Large intestine (tissue), 3 donors: ENCODE data around the gene FANCC. TPM values are rescaled to one million over a fixed set of nuclear protein-coding genes. Genes with fewer than 3 reads are reported as not detected.
"Not testable (repeated sequence)": the region's sequence is repeated elsewhere in the genome, so short reads cannot be mapped to it uniquely, and the experiment has no call there.

Experiments used
- DNase-seq, 2 donors: peaks; one replicate each; pipeline versions ENCODE4 v3.0.0 to v3.0.0-alpha.2; 2013
- H3K27ac ChIP-seq: one replicate; pipeline ENCODE4 v1.5.1; 2013; ENCODE audit warnings: low read length
- H3K27me3 ChIP-seq: 2 replicates; pipeline ENCODE4 v1.6.1; 2013; ENCODE audit warnings: low read length; ENCODE audit not compliant: control insufficient read depth, insufficient read depth
- H3K36me3 ChIP-seq: 2 replicates; pipeline ENCODE4 v1.6.1; 2013; ENCODE audit warnings: low read length; ENCODE audit not compliant: control insufficient read depth, insufficient read depth
- H3K4me1 ChIP-seq: one replicate; pipeline ENCODE4 v1.6.1; 2013; ENCODE audit warnings: low read length; ENCODE audit not compliant: control insufficient read depth, insufficient read depth
- H3K4me3 ChIP-seq: one replicate; pipeline ENCODE4 v1.5.1; 2013; ENCODE audit warnings: low read length
- H3K9me3 ChIP-seq: one replicate; pipeline ENCODE4 v1.6.1; 2013; ENCODE audit warnings: mild to moderate bottlenecking, low read depth, low read length, moderate library complexity; ENCODE audit not compliant: control insufficient read depth
- WGBS: methylation state at CpG from one replicate; pipeline ENCODE4 v1.1.5; 2013; ENCODE audit warnings: low lambda C conversion rate; ENCODE audit not compliant: insufficient coverage; 5-methylcytosine and 5-hydroxymethylcytosine counted together
- polyA plus RNA-seq: library from polyadenylated mRNA; unstranded; fragments of 120-200 nt; gene quantifications from one replicate; pipeline ENCODE4 v1.2.1, GENCODE V29; 2013

The FANCC gene
- polyA plus RNA-seq, 1 donor, result 19.9 TPM

DNA sequence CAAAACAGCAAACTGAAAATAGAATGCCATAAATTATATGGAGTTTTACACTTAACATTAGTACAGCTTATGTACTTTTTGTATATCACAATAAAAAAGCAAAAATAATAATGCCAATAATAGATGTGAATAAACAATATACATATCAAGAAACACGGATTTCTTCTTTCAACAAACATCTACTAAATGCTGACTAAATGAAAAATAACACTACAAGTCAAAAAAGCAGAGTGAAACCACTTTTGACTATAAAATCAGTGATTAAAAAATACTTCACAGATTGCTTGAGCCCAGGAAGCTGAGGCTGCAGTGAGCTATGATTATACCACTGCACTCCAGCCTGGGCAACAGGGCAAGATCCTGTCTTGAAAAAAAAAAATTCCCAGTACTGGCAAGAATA is 32.2 kb downstream of the FANCC start:
- Histone ChIP-seq H3K9me3 (peaks cover 13% of the 10 kb centered on the region), H3K27ac (no peak overlapping the region), H3K36me3 (no peaks in the 10 kb centered on the region), H3K4me1 (peaks cover 14% of the 10 kb centered on the region), H3K27me3 (no peaks in the 10 kb centered on the region), H3K4me3 (no peak overlapping the region)
- WGBS, result 57% methylated on average over 1 of the region's 1 CpG
- DNase-seq, result no peak

DNA sequence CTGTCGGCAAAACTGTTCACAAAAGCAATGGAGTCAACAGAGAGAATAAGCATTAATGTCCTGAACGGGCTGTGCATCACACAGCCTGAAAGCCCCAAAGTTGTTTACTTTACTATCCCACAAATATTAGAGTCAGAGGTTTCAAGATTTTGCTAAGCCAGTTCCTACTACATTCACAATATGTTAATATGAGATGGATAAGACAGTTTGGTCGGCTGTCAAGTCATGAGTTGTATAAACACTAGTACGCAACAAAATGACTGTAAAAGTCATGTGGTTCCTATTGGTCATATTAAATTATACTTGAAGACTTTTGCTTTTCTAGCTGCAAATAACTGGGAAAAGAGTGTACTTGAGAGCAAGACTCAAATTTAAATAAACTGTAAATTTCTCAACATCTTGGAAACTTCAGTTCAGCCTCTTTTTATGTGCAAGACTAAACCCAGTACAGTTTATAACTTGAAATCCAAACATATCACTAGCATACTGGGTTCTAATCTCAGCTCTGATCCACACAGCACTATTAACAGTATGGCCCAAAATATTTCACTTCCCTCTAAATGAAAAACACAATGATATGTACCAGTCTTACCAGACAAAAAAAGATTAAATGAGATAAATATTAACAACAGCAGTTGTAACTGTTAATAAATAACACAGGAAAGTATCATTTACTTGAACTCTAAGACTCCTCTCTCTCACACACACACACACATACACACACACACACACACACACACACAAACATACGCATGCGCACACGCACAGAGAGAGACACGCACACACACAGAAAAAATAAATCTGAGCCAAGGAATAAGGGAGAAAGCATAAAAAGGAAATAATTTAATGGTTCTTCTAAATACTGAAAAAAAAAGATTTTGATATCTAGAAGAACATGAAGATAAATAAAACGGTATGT is 33.1 kb downstream of the FANCC start:
- peak overlapping the region; percentile 88 for H3K27ac ChIP-seq
- peaks cover 14% of the 10 kb centered on the region for H3K4me1 ChIP-seq
- DNase-seq, result peak; percentile 62 to 83
- peaks cover 21% of the 10 kb centered on the region for H3K9me3 ChIP-seq
- 28% methylated on average over 4 of the region's 9 CpGs for WGBS
- no peak overlapping the region for H3K4me3 ChIP-seq
- no peaks in the 10 kb centered on the region for H3K36me3 ChIP-seq
- no peaks in the 10 kb centered on the region for H3K27me3 ChIP-seq

DNA sequence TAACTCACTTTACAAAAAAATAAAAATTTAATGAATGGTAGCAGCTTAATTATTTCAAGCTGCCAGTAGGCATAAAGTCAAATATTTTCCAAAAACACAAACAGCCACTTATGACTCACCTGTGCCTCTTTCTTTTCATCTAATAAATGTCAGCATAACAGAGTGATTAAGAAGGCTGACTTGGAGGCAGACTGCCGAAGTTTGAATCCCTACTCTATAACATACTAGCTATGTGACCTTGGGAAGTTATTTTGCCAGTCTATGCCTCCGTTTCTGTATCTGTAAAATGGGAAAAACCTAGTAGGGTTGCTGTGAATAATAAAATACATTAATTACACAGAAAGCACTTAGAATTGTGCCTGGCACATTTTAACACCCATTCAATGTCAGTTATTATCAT is 33.8 kb downstream of the FANCC start:
- H3K4me3 ChIP-seq, result no peak overlapping the region
- H3K9me3 ChIP-seq, result peaks cover 28% of the 10 kb centered on the region
- 67% methylated on average over 1 of the region's 2 CpGs for WGBS

DNA sequence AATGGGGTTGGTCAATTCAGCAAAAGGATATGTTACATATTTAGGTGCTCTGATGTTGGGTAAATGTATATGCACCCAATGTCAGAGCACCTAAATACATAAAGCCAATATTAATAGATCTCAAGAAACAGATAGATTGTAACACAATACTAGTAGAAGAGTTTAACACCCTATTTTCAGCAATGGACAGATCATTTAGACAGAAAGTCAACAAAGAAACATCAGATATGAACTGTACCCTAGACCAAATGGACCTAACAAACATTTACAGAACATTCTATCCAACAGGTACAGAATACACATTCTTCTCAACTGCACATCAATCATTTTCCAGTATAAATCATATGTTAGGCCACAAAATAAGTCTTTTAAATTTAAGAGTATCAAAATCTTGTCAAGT is 35.2 kb downstream of the FANCC start:
- H3K4me3 ChIP-seq, result no peak overlapping the region
- DNase-seq, result no peak
- no peaks in the 10 kb centered on the region for H3K36me3 ChIP-seq
- H3K4me1 ChIP-seq, result peaks cover 14% of the 10 kb centered on the region
- H3K27ac ChIP-seq, result no peak overlapping the region
- H3K9me3 ChIP-seq, result peaks cover 28% of the 10 kb centered on the region
- H3K27me3 ChIP-seq, result no peaks in the 10 kb centered on the region

More for the DNA sequence above, 33.8 kb downstream of the FANCC start:
- no peaks in the 10 kb centered on the region for H3K36me3 ChIP-seq
- peak overlapping the region; percentile 88 for H3K27ac ChIP-seq
- no peak for DNase-seq
- peaks cover 14% of the 10 kb centered on the region for H3K4me1 ChIP-seq
- H3K27me3 ChIP-seq, result no peaks in the 10 kb centered on the region

DNA sequence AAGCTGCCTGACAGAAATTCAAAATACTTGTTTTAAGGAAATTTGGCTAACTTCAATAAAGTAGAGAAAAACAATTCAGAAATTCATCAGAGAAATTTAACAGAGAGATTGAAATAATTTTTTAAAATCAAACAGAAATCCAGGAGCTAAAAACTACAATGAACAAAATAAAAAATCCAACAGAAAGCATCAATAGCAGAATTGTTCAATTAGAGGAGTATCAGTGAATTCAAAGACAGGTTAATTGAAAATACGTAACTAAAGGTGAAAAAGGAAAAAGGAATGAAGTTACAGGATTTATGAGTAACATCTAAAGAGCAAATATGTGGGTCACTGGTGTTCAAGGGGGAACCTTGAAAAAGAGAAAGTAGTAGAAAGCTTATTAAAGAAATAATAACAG is 36.8 kb downstream of the FANCC start:
- WGBS, result 100% methylated on average over 1 of the region's 1 CpG
- Histone ChIP-seq H3K27me3 (no peaks in the 10 kb centered on the region), H3K4me1 (peaks cover 14% of the 10 kb centered on the region), H3K36me3 (no peaks in the 10 kb centered on the region), H3K9me3 (peaks cover 28% of the 10 kb centered on the region), H3K27ac (no peak overlapping the region), H3K4me3 (no peak overlapping the region)
- no peak for DNase-seq

DNA sequence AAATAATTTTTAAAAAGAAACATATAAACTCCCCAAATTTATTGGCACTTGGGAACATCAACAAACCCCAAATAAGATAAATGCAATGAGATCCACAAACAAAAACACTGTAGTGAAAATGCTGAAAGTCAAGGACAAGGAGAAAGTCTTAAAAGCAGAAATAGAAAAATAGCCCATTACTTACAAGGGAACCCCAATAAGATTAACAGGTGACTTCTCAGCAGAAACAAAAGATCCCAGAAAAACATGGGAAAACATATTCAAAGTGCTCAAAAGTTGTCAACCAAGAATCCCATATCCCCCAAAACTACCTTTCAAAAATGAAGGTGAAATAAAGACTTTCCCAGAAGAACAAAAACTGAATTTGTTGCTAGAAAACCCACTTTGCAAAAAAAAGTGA is 40.0 kb downstream of the FANCC start:
- Histone ChIP-seq H3K27me3 (no peaks in the 10 kb centered on the region), H3K4me3 (no peak overlapping the region)
- DNase-seq, result no peak

DNA sequence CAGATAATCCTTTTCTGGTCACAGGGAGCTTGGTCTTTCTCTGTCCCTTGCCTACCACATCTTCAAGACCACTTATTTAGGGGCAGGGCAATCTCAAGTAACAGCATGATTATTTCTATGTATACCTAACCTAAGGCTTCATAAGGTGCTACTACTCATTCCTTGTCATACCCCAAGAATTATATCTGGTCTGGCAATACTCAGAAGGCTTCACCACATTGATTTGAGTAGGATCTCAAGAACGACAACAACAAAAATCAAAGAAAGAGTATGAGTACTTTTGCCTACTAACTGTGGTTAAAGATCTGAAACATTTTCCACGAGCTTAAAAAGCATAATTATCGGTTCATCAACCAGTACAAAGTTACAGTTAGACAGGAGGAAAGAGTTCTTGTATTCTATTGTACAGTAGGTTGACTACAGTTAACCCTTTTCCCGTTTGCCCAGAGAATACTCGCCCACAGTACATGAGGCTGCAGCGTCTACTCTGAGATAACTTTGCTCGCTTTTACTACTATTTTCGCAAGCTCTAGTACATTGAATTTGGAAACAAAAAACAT is 41.0 kb downstream of the FANCC start:
- H3K27ac ChIP-seq, result no peak overlapping the region
- no peaks in the 10 kb centered on the region for H3K27me3 ChIP-seq
- H3K36me3 ChIP-seq, result no peaks in the 10 kb centered on the region
- H3K4me3 ChIP-seq, result no peak overlapping the region
- 100% methylated on average over 4 of the region's 8 CpGs for WGBS
- peaks cover 24% of the 10 kb centered on the region for H3K9me3 ChIP-seq
- no peak for DNase-seq
- no peaks in the 10 kb centered on the region for H3K4me1 ChIP-seq

More for the DNA sequence above, 40.0 kb downstream of the FANCC start:
- no peaks in the 10 kb centered on the region for H3K36me3 ChIP-seq
- H3K27ac ChIP-seq, result no peak overlapping the region
- H3K4me1 ChIP-seq, result no peaks in the 10 kb centered on the region
- peaks cover 28% of the 10 kb centered on the region for H3K9me3 ChIP-seq

DNA sequence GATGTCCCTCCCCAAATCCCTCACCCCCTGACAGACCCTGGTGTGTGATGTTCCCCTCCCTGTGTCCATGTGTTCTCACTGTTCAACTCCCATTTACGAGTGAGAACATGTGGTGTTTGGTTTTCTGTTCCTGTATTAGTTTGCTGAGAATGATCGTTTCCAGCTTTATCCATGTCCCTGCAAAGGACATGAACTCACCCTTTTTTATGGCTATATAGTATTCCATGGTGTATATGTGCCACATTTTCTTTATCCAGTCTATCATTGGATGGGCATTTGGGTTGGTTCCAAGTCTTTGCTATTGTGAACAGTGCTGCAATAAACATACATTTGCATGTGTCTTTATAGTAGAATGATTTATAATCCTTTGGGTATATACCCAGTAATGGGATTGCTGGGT is 43.3 kb downstream of the FANCC start:
- not testable (repeated sequence) for H3K27me3 ChIP-seq, H3K9me3 ChIP-seq, H3K27ac ChIP-seq, H3K4me3 ChIP-seq, DNase-seq, H3K36me3 ChIP-seq
- peaks cover 12% of the 10 kb centered on the region for H3K4me1 ChIP-seq
- WGBS, result no CpG with 5 or more reads among the region's 2 CpGs

DNA sequence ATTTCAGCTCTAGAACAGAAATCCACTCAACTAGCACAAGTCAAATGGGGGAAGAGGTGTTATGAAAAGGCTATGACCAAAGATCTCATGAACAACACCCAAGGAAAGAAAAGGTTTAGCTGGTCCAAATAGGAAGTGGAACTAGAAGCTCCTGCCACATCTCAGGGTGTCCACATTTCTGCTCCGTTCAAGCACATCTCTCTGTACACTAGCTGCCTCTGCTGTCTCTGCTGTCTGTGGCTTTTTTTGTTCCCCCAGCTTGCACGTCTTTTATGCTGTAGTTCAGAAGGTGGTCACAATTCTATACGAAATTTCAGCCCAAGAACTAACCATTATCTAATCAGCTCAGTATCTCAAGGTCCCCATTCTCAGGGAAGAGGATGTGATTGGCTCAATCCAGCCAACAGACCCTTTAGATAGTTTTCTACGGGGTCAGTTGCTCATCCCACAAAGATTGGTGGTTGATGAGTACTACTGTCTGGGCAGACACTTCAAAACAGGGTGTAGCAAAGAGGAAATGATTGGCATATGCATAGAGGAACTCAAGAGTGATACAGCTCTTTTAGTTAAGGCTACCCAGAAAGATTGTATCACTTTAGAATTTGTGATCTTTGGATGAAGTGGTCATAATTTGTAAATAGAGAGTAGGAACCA is 44.0 kb downstream of the FANCC start:
- DNase-seq, result no peak
- no peaks in the 10 kb centered on the region for H3K36me3 ChIP-seq
- no peak overlapping the region for H3K27ac ChIP-seq
- no peaks in the 10 kb centered on the region for H3K9me3 ChIP-seq
- H3K4me1 ChIP-seq, result peaks cover 19% of the 10 kb centered on the region
- H3K4me3 ChIP-seq, result no peak overlapping the region
- no peaks in the 10 kb centered on the region for H3K27me3 ChIP-seq
- 80% methylated on average over 1 of the region's 4 CpGs for WGBS

DNA sequence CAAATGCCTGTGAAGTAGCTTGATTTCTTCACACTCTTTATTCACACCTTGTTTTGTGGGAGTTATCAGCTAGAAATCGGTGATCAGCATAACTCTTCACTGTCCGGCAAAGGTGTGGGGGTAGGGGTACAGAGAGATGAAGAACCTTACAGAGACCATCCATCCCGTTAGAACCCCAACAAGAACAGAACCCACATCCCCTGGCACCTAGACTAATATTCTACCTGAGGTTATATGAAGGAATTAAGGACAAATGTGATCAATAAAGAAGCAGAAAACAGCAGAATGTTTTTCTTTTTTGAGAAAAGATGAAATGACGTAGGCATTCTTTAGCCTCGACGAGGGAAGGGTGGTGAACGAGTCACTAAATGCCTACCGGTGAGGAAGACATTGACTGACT is 44.7 kb downstream of the FANCC start:
- no peaks in the 10 kb centered on the region for H3K9me3 ChIP-seq
- no peak overlapping the region for H3K27ac ChIP-seq
- DNase-seq, result no peak
- peaks cover 20% of the 10 kb centered on the region for H3K4me1 ChIP-seq
- H3K36me3 ChIP-seq, result no peaks in the 10 kb centered on the region
- no peak overlapping the region for H3K4me3 ChIP-seq
- no CpG with 5 or more reads among the region's 8 CpGs for WGBS
- H3K27me3 ChIP-seq, result no peaks in the 10 kb centered on the region
